Vagina (tissue), 2 donors: ENCODE results near the gene TTC34.

Experiments used
- CTCF ChIP-seq, 3 experiments: fragments of 450-650 bp in 2 of 3; fragments of 200-600 bp in 1 of 3; sonication (generic) in 1 of 3; IDR thresholded peaks; one replicate each; pipeline ENCODE4 v1.5.1; 2017 to 2019; ENCODE audit warnings: antibody characterized with exemption in 3 of 3, mild to moderate bottlenecking in 2 of 3, moderate library complexity in 2 of 3
- POLR2A ChIP-seq, 2 donors: fragments of 450-650 bp; IDR thresholded peaks; one replicate each; pipeline ENCODE4 v1.6.1; 2017; ENCODE audit warnings: antibody characterized with exemption in 2 of 2, mild to moderate bottlenecking in 2 of 2, moderate library complexity in 2 of 2
- POLR2AphosphoS5 ChIP-seq, 2 donors: sonication (generic); formaldehyde crosslinking; IDR thresholded peaks; one replicate each; pipeline ENCODE4 v1.9.0; 2017; ENCODE audit warnings: antibody characterized with exemption in 2 of 2, mild to moderate bottlenecking in 2 of 2, low read depth in 1 of 2; ENCODE audit not compliant: insufficient read depth in 1 of 2

DNA sequence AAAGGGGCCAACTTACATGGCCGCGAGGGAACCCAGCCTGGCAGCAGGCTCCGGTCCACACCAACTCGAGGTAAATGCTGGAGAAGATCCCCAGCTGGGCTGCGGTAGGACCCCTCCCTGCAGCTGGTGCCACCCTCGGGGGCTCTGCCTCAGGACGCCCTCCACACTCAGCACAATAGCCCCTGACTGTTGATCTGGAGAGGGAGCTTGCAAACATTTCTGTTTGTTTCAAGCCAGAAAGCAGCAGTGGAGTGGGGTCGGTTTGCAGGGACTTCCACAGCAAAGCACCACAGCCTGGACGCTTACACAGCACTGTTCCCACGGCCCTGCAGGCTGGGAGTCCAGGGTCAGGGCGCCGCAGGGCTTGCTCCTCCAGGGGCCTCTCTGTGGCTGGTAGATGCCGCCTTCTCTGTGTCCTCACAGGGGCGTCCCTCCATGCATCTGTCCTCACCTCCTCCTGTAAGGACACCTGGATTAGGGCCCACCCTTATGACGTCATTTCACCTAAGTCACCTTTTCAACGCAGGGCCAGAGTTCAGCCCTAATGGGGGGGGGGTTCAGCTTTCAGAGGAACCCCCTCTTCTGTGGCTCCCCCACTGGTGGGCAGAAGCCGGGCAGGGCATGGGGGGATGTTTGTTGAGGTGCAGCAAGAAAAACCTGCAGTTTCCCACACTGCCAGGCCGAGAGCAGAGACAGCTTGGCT, 24.1 kb upstream of the TTC34 start:
- no peak for TF ChIP-seq CTCF (IDR thresholded peaks at IDR 0.05)
- no peak for TF ChIP-seq POLR2A (IDR thresholded peaks at IDR 0.05)
- no peak for TF ChIP-seq POLR2AphosphoS5 (IDR thresholded peaks at IDR 0.05; ENCODE audit: insufficient read depth in 1 of 2, low read depth in 1 of 2)
